ENCODE measurements around the gene LRFN5. TPM values are rescaled to one million over a fixed set of nuclear protein-coding genes. Genes with fewer than 3 reads are reported as not detected.
A peak's percentile ranks its signal among the peaks of the same experiment; 100 is the strongest.

Gene LRFN5
- total RNA-seq, 8 experiments from 2014 or later: 0.25 to 24.1 (median 15.4) TPM

DNA sequence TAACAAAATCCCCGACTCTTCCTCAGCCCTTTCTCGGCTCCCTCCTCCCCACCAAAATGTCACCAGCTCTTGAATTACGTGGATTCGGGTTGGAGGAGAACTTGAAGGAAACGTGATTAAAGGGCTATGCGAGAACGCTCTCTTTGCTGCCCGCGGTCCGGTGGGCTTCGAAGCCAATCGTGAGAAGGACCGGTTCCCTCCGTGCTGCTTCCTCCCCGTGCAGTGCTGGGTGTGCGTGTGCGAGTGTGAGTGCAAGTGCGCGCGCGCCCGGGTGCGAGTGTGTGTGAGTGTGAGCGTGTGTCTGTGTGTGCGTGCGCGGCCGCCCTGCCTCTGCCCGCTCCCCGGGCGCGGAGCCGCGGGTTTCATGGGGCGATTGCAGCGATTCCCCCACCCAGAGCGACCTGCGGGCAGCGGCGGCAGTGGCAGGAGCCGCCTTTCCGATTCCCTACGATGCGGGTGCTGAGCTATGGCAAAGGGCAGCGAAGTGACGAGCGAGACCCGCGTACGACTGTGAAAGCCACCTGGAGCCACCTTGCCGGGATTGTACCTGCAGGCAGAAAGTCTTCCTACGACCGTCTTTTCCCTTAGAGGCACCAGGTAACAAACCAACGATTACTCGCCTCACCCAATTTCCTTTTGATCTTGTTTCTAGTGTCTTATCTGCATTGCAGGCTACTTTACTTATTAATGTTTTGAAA, 1.4 kb downstream of the LRFN5 start:
- H3K27ac ChIP-seq: no peak overlapping the region

DNA sequence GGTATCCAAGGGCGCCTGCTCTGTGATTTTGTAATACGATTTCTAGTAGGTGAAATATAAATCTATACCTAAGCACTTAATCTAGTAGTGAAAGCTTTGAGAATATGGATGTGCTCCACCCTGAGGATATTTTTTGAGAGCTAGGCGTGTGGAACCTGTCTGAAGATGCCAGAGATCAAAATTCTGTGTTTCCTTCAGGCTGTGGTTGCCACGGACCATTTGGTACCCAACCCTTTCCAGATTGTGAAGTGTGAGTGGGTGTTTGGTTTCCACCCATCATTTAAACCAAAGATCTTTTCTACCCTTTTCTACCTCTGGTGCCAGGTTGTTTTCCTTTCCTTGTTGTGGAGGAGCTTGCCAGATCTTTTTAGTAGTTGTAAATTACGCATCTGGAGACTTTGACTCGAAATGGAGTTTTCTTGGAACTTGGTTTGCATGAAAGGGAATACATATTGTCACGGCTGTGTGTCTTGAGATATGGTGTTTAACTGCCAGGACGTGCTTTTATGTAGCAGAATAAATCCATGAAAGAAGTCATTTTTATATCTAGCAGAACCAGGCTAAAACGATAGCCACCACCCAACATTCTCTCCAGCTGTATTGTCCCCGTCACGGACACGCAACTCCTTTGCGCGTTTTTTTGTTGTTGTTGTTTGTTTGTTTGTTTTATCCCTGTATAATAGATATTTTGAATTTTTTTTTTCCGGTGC, 2.2 kb downstream of the LRFN5 start:
- ATAC-seq (replicated peaks in 6 of 8): no peak
- 0 to 9% (median 5%) methylated on average over 4 to 14 of the region's 15 CpGs; no CpG with 5 or more reads in 1 of the 10 experiments for WGBS, 10 experiments
- Histone ChIP-seq H3K4me3 (peak overlapping the region; percentile 51 to 86 (median 67)), H3K27ac (no peak overlapping the region), H3K4me1 (replicated peaks in 1 of 2) (no peaks in the 10 kb centered on the region)
- in situ Hi-C loops (cut with MboI; ENCODE audit: low pct_unique_long_range_greater_than_20kb in 2 of 9, low sequenced_read_pairs in 9 of 9, unreplicated experiment in 9 of 9): no loop called here

More for the DNA sequence above, 1.4 kb downstream of the LRFN5 start:
- 0 to 5% (median 0%) methylated on average over 2 to 25 of the region's 55 CpGs; no CpG with 5 or more reads in 3 of the 10 experiments for WGBS, 10 experiments
- Histone ChIP-seq H3K4me3 (peak overlapping the region; percentile 51 to 86 (median 67)), H3K4me1 (replicated peaks in 1 of 2) (no peaks in the 10 kb centered on the region)
- in situ Hi-C loops (cut with MboI; ENCODE audit: low pct_unique_long_range_greater_than_20kb in 2 of 9, low sequenced_read_pairs in 9 of 9, unreplicated experiment in 9 of 9): no loop called here
- peak in 2 of 8 experiments; percentile 6 to 7 for ATAC-seq (replicated peaks in 6 of 8)

DNA sequence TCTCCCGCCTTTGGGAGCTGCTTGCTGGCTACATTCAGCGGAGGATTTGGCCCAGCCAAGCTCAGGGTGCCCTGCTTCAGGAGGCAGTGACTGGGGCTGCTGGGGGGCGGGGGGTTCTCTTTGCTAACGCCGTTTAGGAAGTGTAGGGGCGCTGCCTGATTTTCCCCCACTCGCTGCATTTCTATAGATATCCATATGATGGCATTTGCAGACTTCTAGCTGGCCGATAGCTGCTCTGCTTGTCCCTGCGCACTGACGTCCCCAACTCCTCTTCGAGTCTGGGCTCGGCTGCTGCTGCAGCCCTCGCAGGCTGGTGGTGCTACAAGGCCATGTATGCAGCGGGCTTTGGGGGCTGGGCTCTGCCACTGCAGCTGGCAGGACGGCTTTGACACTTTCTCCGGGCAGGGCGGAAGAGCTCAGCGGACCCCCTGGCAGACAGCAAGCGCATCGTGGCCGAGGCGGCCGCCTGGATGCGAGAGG, 3.1 kb downstream of the LRFN5 start:
- H3K4me1 ChIP-seq (replicated peaks in 1 of 2): no peaks in the 10 kb centered on the region
- H3K4me3 ChIP-seq: peak overlapping the region; percentile 51 to 86 (median 67)
- 0 to 4% (median 0%) methylated on average over 1 to 15 of the region's 24 CpGs; no CpG with 5 or more reads in 3 of the 10 experiments for WGBS, 10 experiments
- peak overlapping the region in 1 of 2 donors; percentile 70 for H3K27ac ChIP-seq
- peak; percentile 26 to 80 (median 77) for ATAC-seq (replicated peaks in 6 of 8)
- in situ Hi-C loops (cut with MboI; ENCODE audit: low pct_unique_long_range_greater_than_20kb in 2 of 9, low sequenced_read_pairs in 9 of 9, unreplicated experiment in 9 of 9): no loop called here

DNA sequence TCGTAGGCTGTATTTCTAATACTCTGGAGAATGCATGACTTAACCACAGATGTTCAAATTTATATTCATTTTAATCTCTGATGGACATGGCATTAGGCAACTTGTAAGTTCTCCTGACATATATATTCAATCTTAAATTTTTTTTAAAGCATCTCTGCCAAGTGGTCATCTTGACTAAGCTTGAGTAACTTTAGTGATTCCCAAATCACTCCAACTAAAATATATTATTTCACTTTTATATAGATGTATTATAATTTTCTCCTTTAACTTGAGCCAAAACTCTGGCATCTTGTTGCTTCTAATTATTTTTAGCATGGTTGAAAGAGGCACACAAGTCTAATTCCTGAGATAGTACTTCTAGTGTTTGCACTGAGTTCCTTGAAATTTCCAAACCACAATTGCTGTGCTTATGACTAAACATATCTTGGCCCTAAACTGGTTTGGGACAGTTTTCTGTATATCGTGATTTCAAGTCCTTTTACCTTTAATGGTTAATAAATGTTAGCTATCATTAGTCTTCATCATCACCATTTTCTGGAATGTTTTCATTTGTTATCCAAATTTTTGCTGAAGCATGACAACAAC, 8.4 kb downstream of the LRFN5 start:
- in situ Hi-C loops (cut with MboI; ENCODE audit: low pct_unique_long_range_greater_than_20kb in 2 of 9, low sequenced_read_pairs in 9 of 9, unreplicated experiment in 9 of 9): no loop called here
- 14 to 100% (median 87%) methylated on average over 1 to 2 of the region's 2 CpGs for WGBS, 10 experiments
- no peak overlapping the region for H3K27ac ChIP-seq
- H3K4me3 ChIP-seq: no peak overlapping the region
- H3K4me1 ChIP-seq (replicated peaks in 1 of 2): no peaks in the 10 kb centered on the region
- no peak for ATAC-seq (replicated peaks in 6 of 8)

DNA sequence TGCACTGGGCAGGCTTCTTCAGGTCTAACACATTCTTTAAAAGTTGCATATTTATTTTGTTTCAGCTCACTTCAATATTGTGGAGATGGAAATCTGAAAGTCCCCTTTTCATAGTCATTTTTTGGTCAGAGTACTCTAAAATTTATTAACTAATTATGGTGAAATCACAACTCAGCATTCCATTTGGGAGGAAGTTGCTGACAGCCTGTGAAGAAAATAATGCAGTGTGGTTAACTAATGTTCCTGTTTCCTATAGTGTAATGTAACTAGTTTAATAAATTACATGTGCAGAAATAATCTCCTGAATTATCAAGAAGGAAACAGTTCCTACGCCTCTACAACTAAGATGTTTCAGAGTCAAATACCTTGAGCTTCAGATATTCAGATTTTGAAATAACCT, 17.1 kb downstream of the LRFN5 start:
- no peak for ATAC-seq (replicated peaks in 6 of 8)
- in situ Hi-C loops (cut with MboI; ENCODE audit: low pct_unique_long_range_greater_than_20kb in 2 of 9, low sequenced_read_pairs in 9 of 9, unreplicated experiment in 9 of 9): no loop called here
- no peak overlapping the region for H3K4me3 ChIP-seq
- H3K27ac ChIP-seq: no peak overlapping the region
- 60 to 100% (median 95%) methylated on average over 1 of the region's 1 CpG; no CpG with 5 or more reads in 2 of the 10 experiments for WGBS, 10 experiments
- no peaks in the 10 kb centered on the region for H3K4me1 ChIP-seq (replicated peaks in 1 of 2)

DNA sequence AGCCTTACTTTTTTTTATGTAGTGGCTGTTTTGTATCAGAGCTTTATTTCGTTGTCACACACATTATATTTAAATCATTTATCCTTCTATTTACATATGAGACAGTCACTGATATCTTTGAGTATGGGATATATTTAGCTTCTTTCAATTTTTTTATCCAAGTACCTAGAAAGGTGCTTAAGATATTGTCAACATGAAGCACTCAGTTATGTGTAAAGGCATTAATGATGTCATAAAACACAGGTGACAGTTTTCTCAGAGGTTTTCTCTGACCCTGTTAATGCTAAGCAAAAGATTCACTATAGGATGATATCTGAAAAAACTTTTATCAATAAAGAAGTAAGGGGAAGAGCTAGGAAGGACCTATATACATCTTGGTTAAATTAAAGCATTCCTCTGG, 23.2 kb downstream of the LRFN5 start:
- Histone ChIP-seq H3K4me1 (replicated peaks in 1 of 2) (no peaks in the 10 kb centered on the region), H3K4me3 (no peak overlapping the region), H3K27ac (no peak overlapping the region)
- WGBS, 10 experiments: 18 to 88% (median 63%) methylated on average over 1 of the region's 1 CpG; no CpG with 5 or more reads in 2 of the 10 experiments
- no peak for ATAC-seq (replicated peaks in 6 of 8)
- in situ Hi-C loops (cut with MboI; ENCODE audit: low pct_unique_long_range_greater_than_20kb in 2 of 9, low sequenced_read_pairs in 9 of 9, unreplicated experiment in 9 of 9): no loop called here

DNA sequence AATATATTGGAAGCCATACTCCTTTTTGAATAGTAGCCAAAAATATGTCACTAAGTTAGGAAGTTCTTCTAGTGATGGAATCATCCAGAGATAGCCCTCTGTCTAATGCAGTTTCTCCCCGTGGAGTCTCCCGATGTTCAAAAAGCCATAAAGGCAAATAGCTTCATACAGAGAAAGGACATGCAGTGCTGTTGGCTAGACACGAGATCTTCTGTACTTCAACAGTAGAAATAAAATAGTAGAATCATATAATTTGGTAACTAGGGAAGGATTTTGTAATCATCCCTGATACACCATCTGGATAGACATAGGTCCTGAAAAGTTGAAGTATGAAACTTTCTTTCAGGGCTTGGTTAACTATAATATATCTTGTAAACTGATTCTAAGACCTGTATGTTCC, 27.6 kb downstream of the LRFN5 start:
- in situ Hi-C loops (cut with MboI; ENCODE audit: low pct_unique_long_range_greater_than_20kb in 2 of 9, low sequenced_read_pairs in 9 of 9, unreplicated experiment in 9 of 9): no loop called here
- H3K27ac ChIP-seq: no peak overlapping the region
- 7 to 100% (median 86%) methylated on average over 2 to 3 of the region's 3 CpGs; no CpG with 5 or more reads in 3 of the 10 experiments for WGBS, 10 experiments
- H3K4me1 ChIP-seq (replicated peaks in 1 of 2): no peaks in the 10 kb centered on the region
- no peak overlapping the region for H3K4me3 ChIP-seq
- ATAC-seq (replicated peaks in 6 of 8): peak in 1 of 8 experiments; percentile 22

DNA sequence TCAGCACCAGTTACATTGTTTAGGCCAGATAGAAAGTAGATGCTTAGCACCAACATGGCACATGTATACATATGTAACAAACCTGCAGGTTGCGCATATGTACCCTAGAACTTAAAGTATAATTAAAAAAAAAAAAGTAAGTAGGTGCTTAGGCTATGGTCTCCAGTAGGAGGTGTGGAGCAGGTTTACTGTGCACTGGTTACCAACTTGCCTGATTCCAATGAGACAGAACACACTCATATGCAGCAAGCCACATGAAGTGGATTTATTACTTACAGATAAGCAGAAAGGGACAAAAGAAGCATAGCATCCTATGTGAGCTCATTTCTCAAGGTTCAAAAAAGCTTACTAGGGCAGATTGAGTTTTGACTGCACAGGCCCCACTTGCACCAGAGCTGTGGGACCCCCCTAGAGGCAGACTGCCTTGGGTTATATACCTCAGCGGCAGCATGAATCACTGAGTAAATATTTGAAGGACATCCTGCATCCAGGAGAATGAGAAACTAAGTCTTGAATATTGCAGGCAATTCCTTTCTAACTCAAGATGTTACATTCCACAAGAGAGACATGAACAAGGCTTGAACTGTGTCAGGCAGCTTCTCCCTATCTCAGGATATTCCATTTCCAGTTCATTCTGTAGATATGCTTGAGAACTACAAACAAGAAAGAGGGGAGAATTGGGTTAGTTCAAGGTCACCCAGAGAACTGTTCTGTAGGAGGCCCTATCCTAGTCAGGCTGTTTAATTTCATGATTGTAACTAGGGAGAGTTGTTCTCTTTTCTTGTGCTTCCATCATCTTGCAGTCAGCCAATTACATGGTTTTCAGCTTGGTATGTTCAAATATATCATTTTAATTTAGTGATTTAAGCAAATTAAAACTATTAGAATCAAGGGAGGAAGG, 30.1 kb downstream of the LRFN5 start:
- in situ Hi-C loops (cut with MboI; ENCODE audit: low pct_unique_long_range_greater_than_20kb in 2 of 9, low sequenced_read_pairs in 9 of 9, unreplicated experiment in 9 of 9): no loop called here
- H3K4me1 ChIP-seq (replicated peaks in 1 of 2): no peaks in the 10 kb centered on the region
- H3K27ac ChIP-seq: no peak overlapping the region
- 92 to 100% (median 100%) methylated on average over 1 to 2 of the region's 2 CpGs; no CpG with 5 or more reads in 5 of the 10 experiments for WGBS, 10 experiments
- H3K4me3 ChIP-seq: no peak overlapping the region
- peak in 2 of 8 experiments; percentile 34 to 87 for ATAC-seq (replicated peaks in 6 of 8)

DNA sequence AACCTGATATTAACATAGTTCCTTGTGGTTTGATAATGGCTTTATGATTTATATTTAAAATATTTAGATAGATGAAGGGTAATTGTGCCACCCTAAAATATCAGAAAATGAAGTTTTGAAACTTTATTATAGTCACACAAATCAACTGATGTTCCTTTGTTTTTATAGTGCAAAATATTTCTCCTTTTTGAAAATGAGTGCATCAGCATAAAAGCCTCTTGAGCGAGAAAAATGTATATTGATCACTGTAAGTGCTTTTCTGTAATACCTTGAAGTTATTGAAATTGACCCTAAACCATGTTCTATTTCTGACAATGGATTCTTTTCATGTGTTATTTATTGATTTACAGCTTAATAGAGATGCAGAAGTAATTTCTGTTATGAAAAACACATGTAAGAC, 35.0 kb downstream of the LRFN5 start:
- WGBS, 10 experiments: 22 to 100% (median 88%) methylated on average over 1 of the region's 1 CpG
- Histone ChIP-seq H3K4me1 (replicated peaks in 1 of 2) (peaks cover 6 to 10% of the 10 kb centered on the region in 2 donors), H3K4me3 (no peak overlapping the region), H3K27ac (no peak overlapping the region)
- ATAC-seq (replicated peaks in 6 of 8): no peak
- in situ Hi-C loops (cut with MboI; ENCODE audit: low pct_unique_long_range_greater_than_20kb in 2 of 9, low sequenced_read_pairs in 9 of 9, unreplicated experiment in 9 of 9): no loop called here

DNA sequence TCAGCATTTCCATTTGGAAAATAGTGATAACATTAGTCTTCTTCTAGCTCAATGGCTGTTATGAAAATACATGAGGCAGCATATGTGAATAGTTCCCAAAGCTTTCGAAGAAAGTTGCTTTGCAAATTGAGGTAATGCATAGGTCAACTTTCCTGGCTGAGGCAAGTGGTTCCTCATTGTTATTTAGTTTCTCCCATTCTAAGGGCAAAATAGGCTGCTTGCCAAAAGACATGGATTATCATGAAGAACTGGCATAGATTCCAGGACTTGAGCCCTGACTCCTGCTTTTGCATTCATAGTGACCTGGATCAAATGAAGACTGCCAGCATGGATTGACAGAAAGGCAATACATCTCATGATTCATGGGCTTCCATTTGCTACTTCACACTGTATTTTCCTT, 35.7 kb downstream of the LRFN5 start:
- WGBS, 10 experiments: 0 to 71% (median 14%) methylated on average over 1 of the region's 1 CpG; no CpG with 5 or more reads in 1 of the 10 experiments
- ATAC-seq (replicated peaks in 6 of 8): peak in 4 of 8 experiments; percentile 23 to 94 (median 68)
- H3K4me1 ChIP-seq (replicated peaks in 1 of 2): peaks cover 6 to 10% of the 10 kb centered on the region in 2 donors
- H3K27ac ChIP-seq: no peak overlapping the region
- in situ Hi-C loops (cut with MboI; ENCODE audit: low pct_unique_long_range_greater_than_20kb in 2 of 9, low sequenced_read_pairs in 9 of 9, unreplicated experiment in 9 of 9): no loop called here
- H3K4me3 ChIP-seq: no peak overlapping the region

DNA sequence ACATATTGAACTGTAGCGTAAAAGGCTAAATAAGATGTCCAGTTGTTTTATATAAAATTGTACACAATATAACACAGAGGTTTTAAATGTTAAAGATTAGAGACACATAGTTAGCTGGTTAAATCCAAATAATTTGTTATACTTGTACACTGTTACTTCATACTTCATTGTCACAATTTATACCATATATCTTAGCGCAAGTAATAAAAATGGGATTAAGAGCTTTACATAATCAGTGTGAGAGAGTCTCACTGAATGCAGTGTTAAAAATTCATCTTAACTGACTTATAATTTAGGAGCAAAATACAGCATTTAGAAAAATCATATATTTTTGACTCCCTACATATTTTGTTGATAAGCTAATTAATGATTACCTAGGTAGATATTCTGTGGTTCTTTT, 36.1 kb downstream of the LRFN5 start:
- in situ Hi-C loops (cut with MboI; ENCODE audit: low pct_unique_long_range_greater_than_20kb in 2 of 9, low sequenced_read_pairs in 9 of 9, unreplicated experiment in 9 of 9): no loop called here
- H3K4me3 ChIP-seq: no peak overlapping the region
- no peak overlapping the region for H3K27ac ChIP-seq
- peaks cover 6 to 10% of the 10 kb centered on the region in 2 donors for H3K4me1 ChIP-seq (replicated peaks in 1 of 2)
- 28 to 100% (median 91%) methylated on average over 1 to 2 of the region's 2 CpGs; no CpG with 5 or more reads in 1 of the 10 experiments for WGBS, 10 experiments
- peak in 1 of 8 experiments; percentile 54 for ATAC-seq (replicated peaks in 6 of 8)

DNA sequence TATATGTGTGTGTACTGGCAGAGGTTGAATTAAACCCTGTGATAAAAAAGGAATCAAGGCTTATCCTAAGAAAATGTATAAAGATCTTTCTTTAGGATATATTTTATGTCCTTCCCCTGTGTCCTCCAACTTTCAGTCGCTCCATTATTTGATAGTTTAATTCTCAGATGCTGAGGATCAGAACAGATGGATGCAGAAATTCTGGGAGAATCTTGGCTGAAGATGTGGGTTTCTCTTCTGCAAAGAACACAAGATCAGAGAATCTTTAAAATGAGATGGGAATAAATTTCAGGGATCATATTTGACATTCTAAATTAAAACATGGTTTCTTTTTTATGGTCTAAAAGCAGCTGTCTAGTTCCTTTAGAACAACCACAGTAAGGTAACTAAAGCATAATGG, 37.9 kb downstream of the LRFN5 start:
- ATAC-seq (replicated peaks in 6 of 8): no peak
- WGBS, 10 experiments: 20 to 100% (median 79%) methylated on average over 1 of the region's 1 CpG; no CpG with 5 or more reads in 4 of the 10 experiments
- no peak overlapping the region for H3K27ac ChIP-seq
- in situ Hi-C loops (cut with MboI; ENCODE audit: low pct_unique_long_range_greater_than_20kb in 2 of 9, low sequenced_read_pairs in 9 of 9, unreplicated experiment in 9 of 9): no loop called here
- H3K4me3 ChIP-seq: no peak overlapping the region
- peaks cover 6 to 10% of the 10 kb centered on the region in 2 donors for H3K4me1 ChIP-seq (replicated peaks in 1 of 2)

Measured in motor neuron (in vitro differentiated cells).